GM23338 (cell line): ENCODE data around the gene OR13C9. TPM values are rescaled to one million over a fixed set of nuclear protein-coding genes. Genes with fewer than 3 reads are reported as not detected.

Experiments
- ATAC-seq: fragments of 200-7000 bp; cut with Tn5 transposase; 3 replicates; pipeline ENCODE4 v1.9.1; 2020
- DNase-seq: peaks from one replicate; pipeline ENCODE4 v3.0.0-alpha.2; 2015; ENCODE audit warnings: low spot score
- H2AFZ ChIP-seq: fragments of 200-600 bp; sonication (generic); 2 replicates; pipeline ENCODE4 v1.8.0; 2016; ENCODE audit warnings: antibody characterized with exemption, mild to moderate bottlenecking, moderate library complexity
- H3F3A ChIP-seq: fragments of 200-600 bp; sonication (generic); replicated peaks from 2 replicates; pipeline ENCODE4 v1.8.0; 2017; ENCODE audit warnings: antibody characterized with exemption, mixed run types, low read depth
- H3K27ac ChIP-seq: fragments of 200-600 bp; sonication (generic); 2 replicates; pipeline ENCODE4 v1.6.1; 2016; ENCODE audit warnings: low read depth
- H3K27me3 ChIP-seq: fragments of 200-600 bp; sonication (generic); 2 replicates; pipeline ENCODE4 v1.8.0; 2016; ENCODE audit warnings: mild to moderate bottlenecking, mixed run types, moderate library complexity; ENCODE audit not compliant: insufficient read depth
- H3K36me3 ChIP-seq: fragments of 200-600 bp; sonication (generic); 2 replicates; pipeline ENCODE4 v1.8.0; 2016; ENCODE audit warnings: mild to moderate bottlenecking; ENCODE audit not compliant: insufficient read depth
- H3K4me1 ChIP-seq: fragments of 200-600 bp; sonication (generic); 2 replicates; pipeline ENCODE4 v1.8.0; 2016; ENCODE audit warnings: mild to moderate bottlenecking, moderate library complexity; ENCODE audit not compliant: insufficient read depth
- H3K4me2 ChIP-seq: fragments of 200-600 bp; sonication (generic); 2 replicates; pipeline ENCODE4 v1.7.1; 2017; ENCODE audit warnings: mixed run types
- H3K4me3 ChIP-seq: fragments of 200-600 bp; sonication (generic); 2 replicates; pipeline ENCODE4 v1.6.1; 2016; ENCODE audit warnings: mixed run types
- H3K79me2 ChIP-seq: fragments of 200-600 bp; sonication (generic); replicated peaks from 2 replicates; pipeline ENCODE4 v1.8.0; 2017; ENCODE audit warnings: mild to moderate bottlenecking; ENCODE audit not compliant: insufficient read depth
- H3K9me2 ChIP-seq: fragments of 200-600 bp; sonication (generic); 2 replicates; pipeline ENCODE4 v1.8.0; 2017; ENCODE audit not compliant: insufficient read depth
- H4K20me1 ChIP-seq: fragments of 200-600 bp; sonication (generic); replicated peaks from 2 replicates; pipeline ENCODE4 v1.8.0; 2017; ENCODE audit warnings: mild to moderate bottlenecking; ENCODE audit not compliant: insufficient read depth
- H3K27ac Mint-ChIP-seq: 2 replicates; pipeline ENCODE4 v1.8.0; 2020; ENCODE audit warnings: inconsistent platforms, mild to moderate bottlenecking, moderate library complexity, mixed read lengths
- H3K27me3 Mint-ChIP-seq: 3 replicates; pipeline ENCODE4 v1.8.0; 2022; ENCODE audit warnings: low read depth, mild to moderate bottlenecking, moderate library complexity, mixed read lengths, inconsistent platforms; ENCODE audit not compliant: insufficient read depth, poor library complexity
- H3K36me3 Mint-ChIP-seq: 3 replicates; pipeline ENCODE4 v1.8.0; 2021; ENCODE audit warnings: low read depth, mild to moderate bottlenecking, inconsistent platforms, moderate library complexity, mixed read lengths
- H3K4me1 Mint-ChIP-seq: 3 replicates; pipeline ENCODE4 v1.8.0; 2020; ENCODE audit warnings: mild to moderate bottlenecking, inconsistent platforms, mixed read lengths
- H3K4me3 Mint-ChIP-seq: 3 replicates; pipeline ENCODE4 v1.8.0; 2021; ENCODE audit warnings: moderate library complexity, mild to moderate bottlenecking, inconsistent platforms, mixed read lengths
- H3K9me3 Mint-ChIP-seq: 3 replicates; pipeline ENCODE4 v1.8.0; 2020; ENCODE audit warnings: moderate library complexity, mild to moderate bottlenecking, inconsistent platforms, mixed read lengths
- CREB1 ChIP-seq: fragments of 250-450 bp; sonication (Bioruptor Pico); IDR thresholded peaks from 2 replicates; pipeline ENCODE4 v1.5.0; 2020; ENCODE audit warnings: low read depth, mild to moderate bottlenecking, moderate library complexity
- CTCF ChIP-seq, 2 experiments: fragments of 200-600 bp in 1 of 2; sonication (generic) in 1 of 2; conservative IDR thresholded peaks; 2 replicates each; pipeline versions ENCODE4 v1.5.1 to v1.6.1; 2016 to 2017; ENCODE audit warnings: antibody characterized with exemption in 2 of 2, low read depth in 2 of 2, mild to moderate bottlenecking in 2 of 2, moderate library complexity in 1 of 2
- ETS1 ChIP-seq: IDR thresholded peaks from 2 replicates; pipeline ENCODE4 v1.6.1; 2016; ENCODE audit warnings: antibody characterized with exemption
- EZH2 ChIP-seq: fragments of 200-600 bp; sonication (generic); IDR thresholded peaks from one replicate; pipeline ENCODE4 v1.8.0; 2017; ENCODE audit warnings: antibody characterized with exemption, mild to moderate bottlenecking, low read depth; ENCODE audit not compliant: unreplicated experiment
- JUNB ChIP-seq: IDR thresholded peaks from one replicate; pipeline ENCODE4 v1.6.1; 2016; ENCODE audit warnings: antibody characterized with exemption; ENCODE audit not compliant: unreplicated experiment
- NANOG ChIP-seq: IDR thresholded peaks from 2 replicates; pipeline ENCODE4 v1.6.1; 2016; ENCODE audit warnings: antibody characterized with exemption, borderline replicate concordance
- POLR2AphosphoS5 ChIP-seq: IDR thresholded peaks from 2 replicates; pipeline ENCODE4 v1.6.1; 2016; ENCODE audit warnings: antibody characterized with exemption, low read depth
- STAT1 ChIP-seq: IDR thresholded peaks from one replicate; pipeline ENCODE4 v1.6.1; 2016; ENCODE audit warnings: antibody characterized with exemption; ENCODE audit not compliant: unreplicated experiment
- ZNF114 ChIP-seq: fragments of 250-450 bp; sonication (Bioruptor Pico); IDR thresholded peaks from 2 replicates; pipeline ENCODE4 v1.5.0; 2020; ENCODE audit warnings: mild to moderate bottlenecking, moderate library complexity
- ZNF331 ChIP-seq: fragments of 250-450 bp; sonication (Bioruptor Pico); IDR thresholded peaks from 2 replicates; pipeline ENCODE4 v1.5.0; 2020; ENCODE audit warnings: low read depth, mild to moderate bottlenecking, moderate library complexity
- ZNF462 ChIP-seq: fragments of 250-450 bp; sonication (Bioruptor Pico); IDR thresholded peaks from 2 replicates; pipeline ENCODE4 v1.5.0; 2020; ENCODE audit warnings: mild to moderate bottlenecking, moderate library complexity
- polyA plus RNA-seq: library from polyadenylated mRNA; unstranded; fragments of >200 nt; fragmentation: Nextera tagmentation; extraction: Ambion mirVana; gene quantifications from 2 replicates; pipeline ENCODE4 v1.2.1, GENCODE V29; 2016
- total RNA-seq: library from RNA; depleted of rRNA; stranded (reverse); fragments of >200 nt; shearing (Covaris generic); gene quantifications from 2 replicates; pipeline ENCODE4 v1.2.3, GENCODE V29; 2014

OR13C9 gene
- total and polyA plus RNA-seq, 2 experiments from 2014 or later = not detected

- Histone ChIP-seq H3K27me3 (no peaks in the 10 kb centered on the region), H2AFZ (no peak overlapping the region), H3K9me2 (no peaks in the 10 kb centered on the region), H3K36me3 (no peaks in the 10 kb centered on the region), H3K79me2 (no peaks in the 10 kb centered on the region), H4K20me1 (no peaks in the 10 kb centered on the region), H3K4me2 (no peak overlapping the region), H3K4me3 (no peak overlapping the region), H3K4me1 (no peaks in the 10 kb centered on the region), H3K27ac (no peak overlapping the region), H3F3A (no peaks in the 10 kb centered on the region)
- H3K4me3 Mint-ChIP-seq = no peak overlapping the region
- no peaks in the 10 kb centered on the region for H3K27me3 Mint-ChIP-seq
- no peak overlapping the region for H3K27ac Mint-ChIP-seq
- H3K4me1 Mint-ChIP-seq = no peaks in the 10 kb centered on the region
- peaks cover 8% of the 10 kb centered on the region; the same call in 2 of the 3 replicates for H3K9me3 Mint-ChIP-seq
- H3K36me3 Mint-ChIP-seq = no peaks in the 10 kb centered on the region
- no peak for DNase-seq
- ATAC-seq = no peak
- TF ChIP-seq EZH2 (no peak), ZNF331 (CRISPR knock-in tag) (no peak), CTCF (conservative IDR thresholded peaks at IDR 0.05; ENCODE audit: low read depth in 2 of 2) (no peak), STAT1 (no peak), ETS1 (no peak), NANOG (no peak)
These were observed 40.7 kb downstream of the OR13C9 start for GRCh38 chr9:104577263-104577662.

GRCh38 chr9:104575456-104575855 is 42.5 kb downstream of the OR13C9 start:
- no peak overlapping the region for H3K27ac Mint-ChIP-seq
- H3K9me3 Mint-ChIP-seq = peaks cover 8% of the 10 kb centered on the region; the same call in 2 of the 3 replicates
- H3K27me3 ChIP-seq = no peaks in the 10 kb centered on the region
- no peak overlapping the region for H3K4me2 ChIP-seq
- no peaks in the 10 kb centered on the region for H3K4me1 Mint-ChIP-seq
- no peaks in the 10 kb centered on the region for H3K4me1 ChIP-seq
- no peaks in the 10 kb centered on the region for H3K36me3 Mint-ChIP-seq
- H3K9me2 ChIP-seq = no peaks in the 10 kb centered on the region
- H4K20me1 ChIP-seq = no peaks in the 10 kb centered on the region
- no peak overlapping the region for H3K27ac ChIP-seq
- H3F3A ChIP-seq = no peaks in the 10 kb centered on the region
- DNase-seq (no peak), ATAC-seq (no peak)
- no peak overlapping the region for H3K4me3 Mint-ChIP-seq
- H2AFZ ChIP-seq = no peak overlapping the region
- no peaks in the 10 kb centered on the region for H3K79me2 ChIP-seq
- H3K36me3 ChIP-seq = no peaks in the 10 kb centered on the region
- no peaks in the 10 kb centered on the region for H3K27me3 Mint-ChIP-seq
- no peak overlapping the region for H3K4me3 ChIP-seq
- TF ChIP-seq CREB1 = no peak
- TF ChIP-seq CTCF (conservative IDR thresholded peaks at IDR 0.05; ENCODE audit: low read depth in 2 of 2) = no peak
- TF ChIP-seq ZNF114 (CRISPR knock-in tag) = no peak
- no peak for TF ChIP-seq POLR2AphosphoS5
- no peak for TF ChIP-seq NANOG
- TF ChIP-seq ZNF462 (CRISPR knock-in tag) = no peak
- no peak for TF ChIP-seq JUNB
